Loucy (cell line): ENCODE results near the gene CLEC4D.

Experiments used
- H2AFZ ChIP-seq: fragments of 200-600 bp; sonication (generic); 2 replicates; pipeline ENCODE4 v1.6.0; 2016; ENCODE audit warnings: antibody characterized with exemption, mild to moderate bottlenecking, low read length, moderate library complexity
- H3F3A ChIP-seq: fragments of 200-600 bp; 2 replicates; pipeline ENCODE4 v1.6.0; 2016; ENCODE audit warnings: antibody characterized with exemption, low read depth, mild to moderate bottlenecking
- H3K27me3 ChIP-seq: fragments of 200-600 bp; sonication (generic); 2 replicates; pipeline ENCODE4 v1.6.1; 2014; ENCODE audit warnings: low read length, mild to moderate bottlenecking; ENCODE audit not compliant: insufficient read depth, poor library complexity, severe bottlenecking
- H3K36me3 ChIP-seq: fragments of 200-600 bp; sonication (generic); 2 replicates; pipeline ENCODE4 v1.6.1; 2016; ENCODE audit warnings: low read length; ENCODE audit not compliant: insufficient read depth
- H3K4me1 ChIP-seq: fragments of 200-600 bp; sonication (generic); 2 replicates; pipeline ENCODE4 v1.5.1; 2014; ENCODE audit warnings: low read length, mild to moderate bottlenecking; ENCODE audit not compliant: insufficient read depth, poor library complexity, severe bottlenecking
- H3K4me2 ChIP-seq: fragments of 200-600 bp; sonication (generic); 2 replicates; pipeline ENCODE4 v1.6.0; 2014; ENCODE audit warnings: antibody characterized with exemption, low read length, low read depth, mild to moderate bottlenecking; ENCODE audit not compliant: poor library complexity, severe bottlenecking
- H3K4me3 ChIP-seq: fragments of 200-600 bp; sonication (generic); 2 replicates; pipeline ENCODE4 v1.5.1; 2014; ENCODE audit warnings: low read length, mild to moderate bottlenecking, mixed read lengths; ENCODE audit not compliant: poor library complexity, severe bottlenecking
- H3K79me2 ChIP-seq: fragments of 200-600 bp; sonication (generic); 2 replicates; pipeline ENCODE4 v1.6.1; 2014; ENCODE audit warnings: low read length; ENCODE audit not compliant: insufficient read depth
- H3K9ac ChIP-seq: fragments of 200-600 bp; sonication (generic); 2 replicates; pipeline ENCODE4 v1.6.0; 2014; ENCODE audit warnings: mild to moderate bottlenecking, low read depth, low read length, moderate library complexity; ENCODE audit not compliant: poor library complexity, severe bottlenecking
- H3K9me2 ChIP-seq: fragments of 200-600 bp; sonication (generic); replicated peaks from 2 replicates; pipeline ENCODE4 v1.6.1; 2016; ENCODE audit warnings: low read depth, low read length, mixed read lengths
- H3K9me3 ChIP-seq: fragments of 200-600 bp; sonication (generic); 2 replicates; pipeline ENCODE4 v1.6.1; 2014; ENCODE audit warnings: mild to moderate bottlenecking, antibody characterized with exemption, low read length, low read depth; ENCODE audit not compliant: insufficient read depth
- H4K20me1 ChIP-seq: fragments of 200-600 bp; sonication (generic); 2 replicates; pipeline ENCODE4 v1.6.0; 2014; ENCODE audit warnings: antibody characterized with exemption, low read length, mild to moderate bottlenecking; ENCODE audit not compliant: insufficient read depth, poor library complexity, severe bottlenecking
- EZH2phosphoT487 ChIP-seq: fragments of 200-600 bp; IDR thresholded peaks from 2 replicates; pipeline ENCODE4 v1.6.1; 2018; ENCODE audit warnings: antibody characterized with exemption, mild to moderate bottlenecking, moderate library complexity, borderline replicate concordance
- TF ChIP-seq, protein P1 (sequence below): fragments of 200-600 bp; sonication (generic); conservative IDR thresholded peaks from 2 replicates; pipeline ENCODE4 v1.5.1; 2014; ENCODE audit warnings: mild to moderate bottlenecking, antibody characterized with exemption, low read length

The CLEC4D gene

DNA sequence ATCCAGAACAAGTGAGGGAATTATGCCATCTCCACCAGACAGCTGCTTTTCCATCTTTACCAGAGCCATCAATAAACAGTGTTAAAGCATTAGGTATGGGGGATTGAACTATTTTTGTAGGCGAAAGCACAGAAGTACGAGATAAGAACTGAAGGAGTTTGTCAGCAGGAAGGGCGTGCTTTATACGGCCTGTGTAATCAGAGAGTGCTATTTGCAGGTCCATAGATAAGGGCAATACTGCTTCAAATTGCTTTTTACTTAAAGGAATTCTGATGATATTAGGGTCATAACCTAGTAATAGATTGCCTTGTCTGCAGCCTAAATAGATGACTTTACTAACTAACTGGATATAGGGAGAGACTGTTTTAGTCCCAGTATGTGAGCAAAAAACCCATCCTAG, 47.7 kb downstream of the CLEC4D start:
- H3F3A ChIP-seq, result no peaks in the 10 kb centered on the region
- no peaks in the 10 kb centered on the region for H4K20me1 ChIP-seq
- no peaks in the 10 kb centered on the region for H3K4me1 ChIP-seq
- H3K9me3 ChIP-seq, result no peaks in the 10 kb centered on the region
- no peak overlapping the region for H2AFZ ChIP-seq
- no peak overlapping the region for H3K4me3 ChIP-seq
- TF ChIP-seq, protein P1, sequence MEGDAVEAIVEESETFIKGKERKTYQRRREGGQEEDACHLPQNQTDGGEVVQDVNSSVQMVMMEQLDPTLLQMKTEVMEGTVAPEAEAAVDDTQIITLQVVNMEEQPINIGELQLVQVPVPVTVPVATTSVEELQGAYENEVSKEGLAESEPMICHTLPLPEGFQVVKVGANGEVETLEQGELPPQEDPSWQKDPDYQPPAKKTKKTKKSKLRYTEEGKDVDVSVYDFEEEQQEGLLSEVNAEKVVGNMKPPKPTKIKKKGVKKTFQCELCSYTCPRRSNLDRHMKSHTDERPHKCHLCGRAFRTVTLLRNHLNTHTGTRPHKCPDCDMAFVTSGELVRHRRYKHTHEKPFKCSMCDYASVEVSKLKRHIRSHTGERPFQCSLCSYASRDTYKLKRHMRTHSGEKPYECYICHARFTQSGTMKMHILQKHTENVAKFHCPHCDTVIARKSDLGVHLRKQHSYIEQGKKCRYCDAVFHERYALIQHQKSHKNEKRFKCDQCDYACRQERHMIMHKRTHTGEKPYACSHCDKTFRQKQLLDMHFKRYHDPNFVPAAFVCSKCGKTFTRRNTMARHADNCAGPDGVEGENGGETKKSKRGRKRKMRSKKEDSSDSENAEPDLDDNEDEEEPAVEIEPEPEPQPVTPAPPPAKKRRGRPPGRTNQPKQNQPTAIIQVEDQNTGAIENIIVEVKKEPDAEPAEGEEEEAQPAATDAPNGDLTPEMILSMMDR, result no peak
- TF ChIP-seq EZH2phosphoT487, result no peak
- H3K9me2 ChIP-seq, result no peaks in the 10 kb centered on the region
- no peak overlapping the region for H3K9ac ChIP-seq
- H3K79me2 ChIP-seq, result no peaks in the 10 kb centered on the region
- H3K27me3 ChIP-seq, result no peaks in the 10 kb centered on the region
- no peaks in the 10 kb centered on the region for H3K36me3 ChIP-seq
- no peak overlapping the region for H3K4me2 ChIP-seq

DNA sequence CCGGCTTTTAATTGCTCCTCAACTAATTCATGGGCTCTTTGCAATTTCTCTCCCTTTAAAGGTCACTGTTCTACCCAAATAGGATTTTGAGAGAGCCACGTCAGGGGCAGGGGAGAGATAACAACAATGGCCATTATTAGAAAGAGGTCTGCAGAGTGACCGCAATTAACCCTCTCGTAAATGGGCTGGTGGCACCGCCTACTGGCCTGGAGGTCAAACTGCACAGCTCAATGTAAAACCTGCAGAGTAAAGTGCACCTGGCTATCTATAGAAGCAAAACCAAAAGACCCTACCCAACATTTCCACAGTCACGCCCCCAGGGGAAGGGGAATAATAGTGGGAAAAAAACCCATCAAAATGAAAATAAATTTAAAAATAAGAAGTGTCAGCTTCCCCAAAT, 49.0 kb downstream of the CLEC4D start:
- Histone ChIP-seq H3K27me3 (no peaks in the 10 kb centered on the region), H3K9me3 (no peaks in the 10 kb centered on the region), H3K4me3 (no peak overlapping the region), H3K79me2 (no peaks in the 10 kb centered on the region), H3K4me1 (no peaks in the 10 kb centered on the region), H3K36me3 (no peaks in the 10 kb centered on the region), H2AFZ (no peak overlapping the region), H4K20me1 (no peaks in the 10 kb centered on the region), H3K4me2 (no peak overlapping the region), H3K9ac (no peak overlapping the region), H3K9me2 (no peaks in the 10 kb centered on the region), H3F3A (no peaks in the 10 kb centered on the region)
- TF ChIP-seq EZH2phosphoT487, result no peak
- TF ChIP-seq, protein P1, result peak; percentile 57

DNA sequence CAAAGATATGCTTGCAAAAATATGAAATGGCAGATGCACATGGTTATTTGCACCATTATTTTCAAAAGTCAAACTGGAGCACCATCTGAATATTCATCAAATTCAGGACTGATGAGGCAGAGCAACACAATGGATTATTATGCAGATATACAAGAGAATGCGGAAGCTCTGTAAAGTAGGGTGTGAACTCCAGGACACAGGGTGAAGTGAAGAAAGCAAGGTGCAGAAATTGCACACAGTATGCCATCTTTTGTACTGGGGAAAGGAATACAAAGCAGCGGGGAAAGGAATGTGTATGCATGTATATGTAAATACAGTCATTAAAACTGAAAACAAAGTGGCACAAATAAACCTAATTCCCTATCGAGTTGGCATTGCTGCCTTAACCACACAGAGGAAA, 50.1 kb downstream of the CLEC4D start:
- H3K9ac ChIP-seq, result no peak overlapping the region
- H3K36me3 ChIP-seq, result no peaks in the 10 kb centered on the region
- H3K4me1 ChIP-seq, result no peaks in the 10 kb centered on the region
- TF ChIP-seq EZH2phosphoT487, result no peak
- TF ChIP-seq, protein P1, result no peak
- no peaks in the 10 kb centered on the region for H3K27me3 ChIP-seq
- H3F3A ChIP-seq, result no peaks in the 10 kb centered on the region
- no peak overlapping the region for H3K4me2 ChIP-seq
- no peak overlapping the region for H3K4me3 ChIP-seq
- no peaks in the 10 kb centered on the region for H3K79me2 ChIP-seq
- H4K20me1 ChIP-seq, result no peaks in the 10 kb centered on the region
- no peaks in the 10 kb centered on the region for H3K9me3 ChIP-seq
- no peaks in the 10 kb centered on the region for H3K9me2 ChIP-seq
- H2AFZ ChIP-seq, result no peak overlapping the region
